ENCODE data around the gene CAMK1D. TPM values are rescaled to one million over a fixed set of nuclear protein-coding genes. Genes with fewer than 3 reads are reported as not detected.
"Not testable (repeated sequence)": the region's sequence is repeated elsewhere in the genome, so short reads cannot be mapped to it uniquely, and the experiment has no call there.

Gene CAMK1D
- total RNA-seq, 2 experiments from 2014 or later = 15.4 to 15.5 TPM

- not testable (repeated sequence) for H3K27ac Mint-ChIP-seq; H3K4me3 Mint-ChIP-seq; DNase-seq; H3K9me3 Mint-ChIP-seq; H3K27me3 Mint-ChIP-seq; H3K36me3 Mint-ChIP-seq (ENCODE audit: low read depth)
- peaks cover 38% of the 10 kb centered on the region for H3K4me1 Mint-ChIP-seq
- ChIA-PET POLR2A (interaction anchor here (0.6 kb wide), 2 partner anchors 91 to 132 kb away, joined by 3 to 6 read pairs; no protein-coding TSS in a partner anchor), CTCF (interaction anchor here (0.6 kb wide), 2 partner anchors 12 to 877 kb away, joined by 3 to 4 read pairs; no protein-coding TSS in a partner anchor)
Observed at GRCh38 chr10:12361115-12361514, 11.8 kb downstream of the CAMK1D start.

GRCh38 chr10:12364559-12364958 lies 15.2 kb downstream of the CAMK1D start:
- H3K36me3 Mint-ChIP-seq (ENCODE audit: low read depth) = peaks cover 4% of the 10 kb centered on the region
- H3K27me3 Mint-ChIP-seq = no peaks in the 10 kb centered on the region
- ChIA-PET POLR2A (no interaction called here), CTCF (interaction anchor here (0.6 to 1.1 kb wide), 2 partner anchors 14 to 15 kb away, joined by 3 to 4 read pairs; no protein-coding TSS in a partner anchor)
- H3K27ac Mint-ChIP-seq = no peak overlapping the region
- no peak for DNase-seq
- H3K4me3 Mint-ChIP-seq = no peak overlapping the region
- H3K4me1 Mint-ChIP-seq = peaks cover 41% of the 10 kb centered on the region
- H3K9me3 Mint-ChIP-seq = peaks cover 3% of the 10 kb centered on the region

DNA sequence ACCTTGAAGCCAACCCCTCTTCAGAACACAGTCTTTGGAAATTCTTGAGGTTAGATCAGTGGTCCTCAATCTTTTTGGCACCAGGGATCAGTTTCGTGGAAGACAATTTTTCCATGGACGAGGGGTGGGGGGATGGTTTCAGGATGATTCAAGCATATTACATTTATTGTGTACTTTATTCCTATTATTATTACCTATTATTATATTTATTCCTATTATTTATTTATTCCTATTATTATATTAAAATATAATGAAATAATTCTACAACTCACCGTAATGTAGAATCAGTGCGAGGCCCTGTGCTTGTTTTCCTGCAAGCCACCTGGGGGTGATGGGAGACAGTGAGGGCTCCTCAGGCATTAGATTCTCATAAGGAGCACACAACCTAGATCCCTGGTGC lies 17.9 kb downstream of the CAMK1D start:
- Mint-ChIP-seq H3K9me3 (peaks cover 3% of the 10 kb centered on the region), H3K36me3 (ENCODE audit: low read depth) (peaks cover 4% of the 10 kb centered on the region), H3K4me3 (no peak overlapping the region), H3K27me3 (no peaks in the 10 kb centered on the region), H3K4me1 (peaks cover 32% of the 10 kb centered on the region), H3K27ac (peak overlapping the region; percentile 93)
- ChIA-PET CTCF (interaction anchor here (1.0 to 1.2 kb wide), 2 partner anchors 11 to 294 kb away, joined by 3 read pairs; no protein-coding TSS in a partner anchor), POLR2A (no interaction called here)
- no peak for DNase-seq

GRCh38 chr10:12369982-12370381 lies 20.6 kb downstream of the CAMK1D start:
- POLR2A ChIA-PET = no interaction called here
- Mint-ChIP-seq H3K27ac (no peak overlapping the region), H3K36me3 (ENCODE audit: low read depth) (peaks cover 2% of the 10 kb centered on the region), H3K9me3 (peaks cover 3% of the 10 kb centered on the region), H3K4me3 (no peak overlapping the region), H3K4me1 (peaks cover 26% of the 10 kb centered on the region), H3K27me3 (no peaks in the 10 kb centered on the region)
- DNase-seq = no peak
- CTCF ChIA-PET = interaction anchor here (0.5 to 0.6 kb wide), 2 partner anchors 242 to 1441 kb away, joined by 3 read pairs; no protein-coding TSS in a partner anchor

GRCh38 chr10:12372846-12373245 lies 23.5 kb downstream of the CAMK1D start:
- ChIA-PET POLR2A (no interaction called here), CTCF (interaction anchor here (0.9 kb wide), 1 partner anchor 11 kb away, joined by 3 read pairs; no protein-coding TSS in a partner anchor)
- no peaks in the 10 kb centered on the region for H3K27me3 Mint-ChIP-seq
- peaks cover 4% of the 10 kb centered on the region for H3K4me1 Mint-ChIP-seq
- no peak for DNase-seq
- no peaks in the 10 kb centered on the region for H3K36me3 Mint-ChIP-seq (ENCODE audit: low read depth)
- no peak overlapping the region for H3K27ac Mint-ChIP-seq
- no peaks in the 10 kb centered on the region for H3K9me3 Mint-ChIP-seq
- H3K4me3 Mint-ChIP-seq = no peak overlapping the region

- CTCF ChIA-PET = no interaction called here
- DNase-seq = no peak
- H3K27ac Mint-ChIP-seq = no peak overlapping the region
- no peaks in the 10 kb centered on the region for H3K27me3 Mint-ChIP-seq
- no peaks in the 10 kb centered on the region for H3K9me3 Mint-ChIP-seq
- H3K4me1 Mint-ChIP-seq = no peaks in the 10 kb centered on the region
- POLR2A ChIA-PET = no interaction called here
- H3K4me3 Mint-ChIP-seq = no peak overlapping the region
- no peaks in the 10 kb centered on the region for H3K36me3 Mint-ChIP-seq (ENCODE audit: low read depth)
Observed at GRCh38 chr10:12375076-12375504, 25.7 kb downstream of the CAMK1D start.

DNA sequence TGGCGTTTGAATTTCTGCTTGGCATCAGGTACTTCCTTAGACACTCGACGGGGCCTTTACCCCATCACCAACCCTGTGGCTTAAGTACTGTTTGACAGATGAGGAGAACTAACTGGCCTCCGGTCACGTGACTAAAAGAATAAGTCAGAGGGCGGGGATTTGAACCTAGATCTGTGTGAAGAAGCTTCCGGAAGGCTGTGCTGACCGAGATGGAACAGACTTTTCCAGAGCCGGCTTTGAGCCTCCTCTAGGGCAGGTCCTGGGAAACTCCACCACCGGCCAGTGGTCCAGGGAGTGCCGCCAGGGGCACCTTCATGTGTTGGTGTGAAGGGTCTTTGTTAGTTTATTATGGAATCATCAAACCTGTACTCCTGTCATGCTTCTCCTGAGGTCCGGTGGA lies 26.9 kb downstream of the CAMK1D start:
- Mint-ChIP-seq H3K27ac (no peak overlapping the region), H3K9me3 (no peaks in the 10 kb centered on the region), H3K4me1 (no peaks in the 10 kb centered on the region), H3K4me3 (no peak overlapping the region), H3K27me3 (no peaks in the 10 kb centered on the region), H3K36me3 (ENCODE audit: low read depth) (peaks cover 2% of the 10 kb centered on the region)
- no peak for DNase-seq
- ChIA-PET CTCF (interaction anchor here (0.6 kb wide), 1 partner anchor 10 kb away, joined by 3 read pairs; no protein-coding TSS in a partner anchor), POLR2A (no interaction called here)

DNA sequence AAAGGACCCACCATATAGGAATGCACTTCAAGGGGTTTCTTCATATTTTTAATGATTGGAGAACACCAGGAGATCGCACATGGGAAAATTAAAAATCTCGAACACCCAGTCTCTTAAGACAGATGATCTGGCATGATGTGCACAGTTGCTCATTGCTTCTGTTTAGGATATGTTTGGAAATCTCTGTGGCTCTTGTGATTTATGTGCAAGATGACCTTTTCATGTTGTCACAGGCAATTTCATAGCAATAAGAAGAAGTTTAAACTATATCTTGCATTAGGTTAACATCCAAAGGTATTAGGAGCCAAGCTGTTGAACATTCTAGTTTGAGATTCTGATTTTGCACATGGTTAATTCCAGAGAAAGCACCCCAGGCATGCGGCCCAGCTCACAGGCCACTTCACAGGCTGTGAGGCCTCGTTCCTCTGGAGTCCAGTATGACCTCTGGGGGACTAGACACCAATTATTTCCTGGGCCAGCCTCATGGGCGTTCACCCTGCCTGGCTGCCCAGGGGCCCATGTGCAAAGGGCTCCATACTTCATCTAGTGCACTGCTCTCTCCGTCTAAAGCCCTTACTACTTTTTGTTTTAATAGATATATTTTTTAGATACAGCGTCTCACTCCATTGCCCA lies 28.4 kb downstream of the CAMK1D start:
- no peak overlapping the region for H3K4me3 Mint-ChIP-seq
- H3K4me1 Mint-ChIP-seq = no peaks in the 10 kb centered on the region
- ChIA-PET POLR2A (no interaction called here), CTCF (interaction anchor here (0.5 to 0.8 kb wide), 5 partner anchors 11 to 90 kb away, joined by 3 to 6 read pairs (median 3); no protein-coding TSS in a partner anchor)
- H3K9me3 Mint-ChIP-seq = no peaks in the 10 kb centered on the region
- peaks cover 2% of the 10 kb centered on the region for H3K36me3 Mint-ChIP-seq (ENCODE audit: low read depth)
- no peak overlapping the region for H3K27ac Mint-ChIP-seq
- no peaks in the 10 kb centered on the region for H3K27me3 Mint-ChIP-seq
- no peak for DNase-seq

- H3K27me3 Mint-ChIP-seq = no peaks in the 10 kb centered on the region
- POLR2A ChIA-PET = no interaction called here
Observed at GRCh38 chr10:12380999-12381398, 31.7 kb downstream of the CAMK1D start.

DNA sequence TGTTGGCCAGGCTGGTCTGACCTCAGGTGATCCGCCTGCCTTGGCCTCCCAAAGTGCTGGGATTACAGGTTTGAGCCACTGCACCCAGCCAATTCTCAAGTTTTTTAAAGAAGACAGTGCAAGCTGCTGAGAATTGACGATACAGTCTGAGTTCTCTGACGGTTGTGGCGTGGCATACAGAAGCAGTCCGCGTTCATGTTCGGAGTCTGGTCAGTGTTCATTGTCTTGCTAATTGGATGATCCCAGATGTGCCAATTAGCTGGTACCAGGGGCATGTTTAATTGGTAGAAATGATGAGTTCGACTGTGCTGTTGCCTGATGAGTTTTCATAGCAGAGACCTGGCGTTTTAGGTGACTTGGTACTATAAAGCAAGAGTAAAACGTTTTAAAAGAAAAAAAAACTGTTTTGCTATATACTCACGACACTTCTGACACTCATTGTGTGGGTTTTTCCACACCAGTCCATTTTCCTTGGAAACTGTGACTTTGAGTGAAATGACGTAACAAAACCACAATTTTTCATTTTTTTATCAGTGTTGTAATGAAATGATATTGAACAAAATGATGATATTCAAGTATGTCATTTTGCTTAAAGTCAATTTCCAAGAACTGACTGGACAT lies 32.3 kb downstream of the CAMK1D start:
- Mint-ChIP-seq H3K9me3 (peaks cover 13% of the 10 kb centered on the region), H3K27me3 (no peaks in the 10 kb centered on the region), H3K36me3 (ENCODE audit: low read depth) (peaks cover 4% of the 10 kb centered on the region), H3K4me1 (no peaks in the 10 kb centered on the region), H3K27ac (no peak overlapping the region), H3K4me3 (no peak overlapping the region)
- DNase-seq = no peak
- POLR2A ChIA-PET = no interaction called here
- CTCF ChIA-PET = interaction anchor here (0.6 to 1.2 kb wide), 3 partner anchors 20 to 275 kb away, joined by 3 to 4 read pairs (median 3); no protein-coding TSS in a partner anchor

More at GRCh38 chr10:12380999-12381398, 31.7 kb downstream of the CAMK1D start:
- Mint-ChIP-seq H3K9me3 (peaks cover 13% of the 10 kb centered on the region), H3K27ac (no peak overlapping the region), H3K4me3 (no peak overlapping the region), H3K4me1 (no peaks in the 10 kb centered on the region), H3K36me3 (ENCODE audit: low read depth) (peaks cover 4% of the 10 kb centered on the region)
- DNase-seq = no peak
- CTCF ChIA-PET = interaction anchor here (0.9 to 1.2 kb wide), 2 partner anchors 20 to 275 kb away, joined by 3 to 4 read pairs; no protein-coding TSS in a partner anchor

DNA sequence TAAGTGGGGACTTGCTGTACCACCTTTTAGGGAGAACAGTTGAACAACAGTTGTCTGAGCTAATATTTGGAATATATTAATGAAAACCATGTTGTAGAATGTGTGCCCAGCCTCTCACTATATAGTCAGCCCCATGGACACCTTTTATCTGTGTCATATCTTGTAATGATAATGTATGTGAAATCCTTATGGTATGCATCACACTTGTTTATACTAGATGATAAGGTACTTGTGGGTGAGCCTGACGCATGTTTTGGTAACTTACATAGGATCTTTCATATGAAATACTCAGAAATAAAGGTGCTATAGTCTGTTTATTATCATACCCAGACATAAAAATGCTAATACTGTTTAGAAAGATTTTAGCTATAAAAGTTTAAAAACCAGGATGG lies 32.8 kb downstream of the CAMK1D start:
- Mint-ChIP-seq H3K36me3 (ENCODE audit: low read depth) (peaks cover 4% of the 10 kb centered on the region), H3K9me3 (peaks cover 13% of the 10 kb centered on the region), H3K27me3 (no peaks in the 10 kb centered on the region), H3K4me3 (no peak overlapping the region), H3K27ac (no peak overlapping the region), H3K4me1 (no peaks in the 10 kb centered on the region)
- ChIA-PET POLR2A (no interaction called here), CTCF (interaction anchor here (0.6 to 0.7 kb wide), 2 partner anchors 91 to 330 kb away, joined by 3 to 5 read pairs; no protein-coding TSS in a partner anchor)
- no peak for DNase-seq

GRCh38 chr10:12382956-12383531 lies 33.7 kb downstream of the CAMK1D start:
- peaks cover 13% of the 10 kb centered on the region for H3K9me3 Mint-ChIP-seq
- no peaks in the 10 kb centered on the region for H3K27me3 Mint-ChIP-seq
- no peak for DNase-seq
- no peak overlapping the region for H3K27ac Mint-ChIP-seq
- POLR2A ChIA-PET = interaction anchor here (0.7 kb wide), 1 partner anchor 1729 kb away, joined by 5 read pairs; no protein-coding TSS in a partner anchor
- H3K36me3 Mint-ChIP-seq (ENCODE audit: low read depth) = peaks cover 4% of the 10 kb centered on the region
- no peaks in the 10 kb centered on the region for H3K4me1 Mint-ChIP-seq
- CTCF ChIA-PET = interaction anchor here (0.7 to 1.1 kb wide), 3 partner anchors 10 to 329 kb away, joined by 3 to 5 read pairs (median 3); no protein-coding TSS in a partner anchor
- H3K4me3 Mint-ChIP-seq = no peak overlapping the region

GRCh38 chr10:12384906-12385305 lies 35.6 kb downstream of the CAMK1D start:
- Mint-ChIP-seq H3K4me1 (peaks cover 6% of the 10 kb centered on the region), H3K27me3 (no peaks in the 10 kb centered on the region), H3K9me3 (peaks cover 13% of the 10 kb centered on the region), H3K36me3 (ENCODE audit: low read depth) (peaks cover 4% of the 10 kb centered on the region), H3K27ac (no peak overlapping the region), H3K4me3 (no peak overlapping the region)
- DNase-seq = no peak
- CTCF ChIA-PET = no interaction called here
- POLR2A ChIA-PET = no interaction called here
